Endodermal cell (in vitro differentiated cells): Measurements from ENCODE around the gene ITGA5. TPM values are rescaled to one million over a fixed set of nuclear protein-coding genes. Genes with fewer than 3 reads are reported as not detected.

Experiments
- DNase-seq: peaks from one replicate; pipeline ENCODE4 v3.0.0-alpha.2; 2017
- H3K27ac ChIP-seq: 2 replicates; pipeline ENCODE4 v1.5.1; 2013; ENCODE audit warnings: mild to moderate bottlenecking, low read depth, low read length, moderate library complexity
- H3K27me3 ChIP-seq: 2 replicates; pipeline ENCODE4 v1.6.1; 2013; ENCODE audit warnings: mild to moderate bottlenecking, low read length, moderate library complexity; ENCODE audit not compliant: insufficient read depth, control insufficient read depth, poor library complexity, severe bottlenecking
- H3K36me3 ChIP-seq: 2 replicates; pipeline ENCODE4 v1.7.0; 2013; ENCODE audit warnings: mild to moderate bottlenecking, low read length, moderate library complexity; ENCODE audit not compliant: control insufficient read depth, insufficient read depth
- H3K4me1 ChIP-seq: one replicate; pipeline ENCODE4 v1.7.0; 2013; ENCODE audit warnings: low read length; ENCODE audit not compliant: control insufficient read depth, insufficient read depth
- H3K4me3 ChIP-seq: 2 replicates; pipeline ENCODE4 v1.5.1; 2013; ENCODE audit warnings: mild to moderate bottlenecking, low read length, moderate library complexity
- H3K9ac ChIP-seq: 2 replicates; pipeline ENCODE4 v1.6.1; 2013; ENCODE audit warnings: mild to moderate bottlenecking, low read length, moderate library complexity; ENCODE audit not compliant: poor library complexity, severe bottlenecking; ENCODE audit errors: extremely low read depth
- H3K9me3 ChIP-seq: 2 replicates; pipeline ENCODE4 v1.6.1; 2013; ENCODE audit warnings: mild to moderate bottlenecking, low read length, moderate library complexity; ENCODE audit not compliant: control insufficient read depth
- H3K27ac Mint-ChIP-seq: 2 replicates; pipeline ENCODE4 v1.8.0; 2020; ENCODE audit warnings: mixed read lengths
- H3K27me3 Mint-ChIP-seq: 2 replicates; pipeline ENCODE4 v1.8.0; 2021; ENCODE audit warnings: mild to moderate bottlenecking, mixed read lengths; ENCODE audit not compliant: insufficient read depth
- H3K36me3 Mint-ChIP-seq: 2 replicates; pipeline ENCODE4 v1.8.0; 2020; ENCODE audit warnings: low read depth, mixed read lengths
- H3K4me1 Mint-ChIP-seq: 2 replicates; pipeline ENCODE4 v1.8.0; 2020; ENCODE audit warnings: mixed read lengths
- H3K4me3 Mint-ChIP-seq: 2 replicates; pipeline ENCODE4 v1.8.0; 2020; ENCODE audit warnings: mild to moderate bottlenecking, moderate library complexity, mixed read lengths
- H3K9me3 Mint-ChIP-seq: 2 replicates; pipeline ENCODE4 v1.8.0; 2020; ENCODE audit warnings: mild to moderate bottlenecking, mixed read lengths
- WGBS, 2 experiments: methylation state at CpG; one replicate each; pipeline versions ENCODE4 v1.1.5 to v1.1.7; 2013; ENCODE audit warnings: missing lambda C conversion rate in 2 of 2, mixed read lengths in 1 of 2; ENCODE audit not compliant: insufficient coverage in 1 of 2, insufficient read length in 1 of 2; 5-methylcytosine and 5-hydroxymethylcytosine counted together
- total RNA-seq, 2 donors: library from RNA; stranded (reverse); fragmentation: NEBNext Ultra II Directional in 1 of 2; extraction: Animal tissue kit (Norgen Biotek cat#: 25700) in 1 of 2; gene quantifications; 2 replicates in 1 of 2; 3 replicates in 1 of 2; pipeline ENCODE4 v1.2.1, GENCODE V29; 2021
- TF ChIP-seq, protein P1 (sequence below): fragments of 200-600 bp; sonication (generic); conservative IDR thresholded peaks from 2 replicates; pipeline ENCODE4 v1.5.0; 2021; ENCODE audit warnings: antibody characterized with exemption, mild to moderate bottlenecking

ITGA5 gene
- total RNA-seq, 2 donors from 2014 or later, result 189 to 243 TPM

DNA sequence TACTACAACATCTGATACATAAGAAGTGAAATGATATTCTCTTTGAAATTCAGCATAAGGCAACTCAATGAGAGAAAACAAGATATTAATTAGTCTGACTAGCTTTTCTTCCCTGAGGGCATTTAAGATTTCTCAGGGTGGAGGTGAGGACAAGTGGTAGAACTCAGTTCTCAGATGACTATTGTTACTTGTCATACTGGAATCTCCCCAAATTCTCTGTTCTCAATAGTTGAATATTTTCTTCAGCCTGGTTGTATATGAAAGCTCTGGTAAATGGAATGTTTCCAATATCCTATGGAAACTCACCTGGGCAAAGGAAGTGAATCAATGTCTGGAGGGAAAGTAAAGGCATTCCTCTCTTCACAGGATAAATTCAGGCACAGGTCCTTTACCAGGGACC lies 18.2 kb upstream of the ITGA5 start:
- H3K27me3 Mint-ChIP-seq, result peaks cover 28% of the 10 kb centered on the region

GRCh38 chr12:54432815-54433164 lies 13.7 kb upstream of the ITGA5 start:
- Mint-ChIP-seq H3K9me3 (no peaks in the 10 kb centered on the region), H3K27ac (peak overlapping the region; percentile 96), H3K4me1 (peaks cover 57% of the 10 kb centered on the region), H3K27me3 (no peaks in the 10 kb centered on the region), H3K4me3 (peak overlapping the region; percentile 35), H3K36me3 (no peaks in the 10 kb centered on the region)
- Histone ChIP-seq H3K9me3 (no peaks in the 10 kb centered on the region), H3K9ac (peak overlapping the region; percentile 59), H3K27me3 (no peaks in the 10 kb centered on the region), H3K4me3 (peak overlapping the region; percentile 61), H3K27ac (no peak overlapping the region), H3K4me1 (peaks cover 12% of the 10 kb centered on the region), H3K36me3 (no peaks in the 10 kb centered on the region)
- WGBS, 2 experiments, result 83% methylated on average over 4 of the region's 4 CpGs; no CpG with 5 or more reads in 1 of the 2 experiments
- DNase-seq, result peak; percentile 65
- TF ChIP-seq, protein P1, sequence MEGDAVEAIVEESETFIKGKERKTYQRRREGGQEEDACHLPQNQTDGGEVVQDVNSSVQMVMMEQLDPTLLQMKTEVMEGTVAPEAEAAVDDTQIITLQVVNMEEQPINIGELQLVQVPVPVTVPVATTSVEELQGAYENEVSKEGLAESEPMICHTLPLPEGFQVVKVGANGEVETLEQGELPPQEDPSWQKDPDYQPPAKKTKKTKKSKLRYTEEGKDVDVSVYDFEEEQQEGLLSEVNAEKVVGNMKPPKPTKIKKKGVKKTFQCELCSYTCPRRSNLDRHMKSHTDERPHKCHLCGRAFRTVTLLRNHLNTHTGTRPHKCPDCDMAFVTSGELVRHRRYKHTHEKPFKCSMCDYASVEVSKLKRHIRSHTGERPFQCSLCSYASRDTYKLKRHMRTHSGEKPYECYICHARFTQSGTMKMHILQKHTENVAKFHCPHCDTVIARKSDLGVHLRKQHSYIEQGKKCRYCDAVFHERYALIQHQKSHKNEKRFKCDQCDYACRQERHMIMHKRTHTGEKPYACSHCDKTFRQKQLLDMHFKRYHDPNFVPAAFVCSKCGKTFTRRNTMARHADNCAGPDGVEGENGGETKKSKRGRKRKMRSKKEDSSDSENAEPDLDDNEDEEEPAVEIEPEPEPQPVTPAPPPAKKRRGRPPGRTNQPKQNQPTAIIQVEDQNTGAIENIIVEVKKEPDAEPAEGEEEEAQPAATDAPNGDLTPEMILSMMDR, result no peak

More for the DNA sequence above, 18.2 kb upstream of the ITGA5 start:
- no peaks in the 10 kb centered on the region for H3K36me3 Mint-ChIP-seq
- no peak overlapping the region for H3K27ac Mint-ChIP-seq
- H3K4me3 ChIP-seq, result no peak overlapping the region
- TF ChIP-seq, protein P1, result no peak
- peaks cover 38% of the 10 kb centered on the region for H3K4me1 Mint-ChIP-seq
- no peak for DNase-seq
- no peak overlapping the region for H3K9ac ChIP-seq
- H3K4me1 ChIP-seq, result peaks cover 8% of the 10 kb centered on the region
- H3K27ac ChIP-seq, result no peak overlapping the region
- H3K9me3 ChIP-seq, result no peaks in the 10 kb centered on the region
- H3K36me3 ChIP-seq, result no peaks in the 10 kb centered on the region
- no peak overlapping the region for H3K4me3 Mint-ChIP-seq
- no peaks in the 10 kb centered on the region for H3K9me3 Mint-ChIP-seq
- H3K27me3 ChIP-seq, result no peaks in the 10 kb centered on the region

GRCh38 chr12:54431911-54432814 lies 13.1 kb upstream of the ITGA5 start:
- peaks cover 12% of the 10 kb centered on the region for H3K4me1 ChIP-seq
- 32 to 40% methylated on average over 5 to 9 of the region's 9 CpGs for WGBS, 2 experiments
- H3K4me1 Mint-ChIP-seq, result peaks cover 60% of the 10 kb centered on the region
- peak overlapping the region; percentile 9 for H3K27ac ChIP-seq
- no peaks in the 10 kb centered on the region for H3K27me3 ChIP-seq
- H3K4me3 ChIP-seq, result peak overlapping the region; percentile 61
- no peaks in the 10 kb centered on the region for H3K36me3 Mint-ChIP-seq
- H3K27me3 Mint-ChIP-seq, result peaks cover 1% of the 10 kb centered on the region
- no peaks in the 10 kb centered on the region for H3K9me3 Mint-ChIP-seq
- peak overlapping the region; percentile 59 for H3K9ac ChIP-seq
- TF ChIP-seq, protein P1, result peak; percentile 37
- no peaks in the 10 kb centered on the region for H3K36me3 ChIP-seq
- peak overlapping the region; percentile 96 for H3K27ac Mint-ChIP-seq
- H3K9me3 ChIP-seq, result no peaks in the 10 kb centered on the region
- H3K4me3 Mint-ChIP-seq, result peak overlapping the region; percentile 35
- peak; percentile 97 for DNase-seq
